IMR-90 (cell line): ENCODE results near the gene HNRNPH2.

ENCODE experiments used
- CTCF ChIP-seq: conservative IDR thresholded peaks from 2 replicates; pipeline ENCODE4 v1.5.1; 2012; ENCODE audit warnings: mild to moderate bottlenecking, low read depth, low read length, improper control_type of control experiment
- MXI1 ChIP-seq: IDR thresholded peaks from 2 replicates; pipeline ENCODE4 v1.6.1; 2012; ENCODE audit warnings: low read depth, mild to moderate bottlenecking, low read length, moderate library complexity, borderline replicate concordance

GRCh38 chrX:101365301-101365795 lies 42.7 kb upstream of the HNRNPH2 start:
- no peak for TF ChIP-seq MXI1
- TF ChIP-seq CTCF: no peak
